Activated T-cell treated with anti-CD3 and anti-CD28 coated beads, Interleukin-2, amount 50 U/mL, for 48 hours (primary cell): ENCODE results near the gene FCHSD2.
"Not testable (repeated sequence)": the region's sequence is repeated elsewhere in the genome, so short reads cannot be mapped to it uniquely, and the experiment has no call there.

Experiments used
- DNase-seq, 2 experiments: peaks; one replicate each; pipeline ENCODE4 v3.0.0-alpha.2; 2020

FCHSD2 gene

DNA sequence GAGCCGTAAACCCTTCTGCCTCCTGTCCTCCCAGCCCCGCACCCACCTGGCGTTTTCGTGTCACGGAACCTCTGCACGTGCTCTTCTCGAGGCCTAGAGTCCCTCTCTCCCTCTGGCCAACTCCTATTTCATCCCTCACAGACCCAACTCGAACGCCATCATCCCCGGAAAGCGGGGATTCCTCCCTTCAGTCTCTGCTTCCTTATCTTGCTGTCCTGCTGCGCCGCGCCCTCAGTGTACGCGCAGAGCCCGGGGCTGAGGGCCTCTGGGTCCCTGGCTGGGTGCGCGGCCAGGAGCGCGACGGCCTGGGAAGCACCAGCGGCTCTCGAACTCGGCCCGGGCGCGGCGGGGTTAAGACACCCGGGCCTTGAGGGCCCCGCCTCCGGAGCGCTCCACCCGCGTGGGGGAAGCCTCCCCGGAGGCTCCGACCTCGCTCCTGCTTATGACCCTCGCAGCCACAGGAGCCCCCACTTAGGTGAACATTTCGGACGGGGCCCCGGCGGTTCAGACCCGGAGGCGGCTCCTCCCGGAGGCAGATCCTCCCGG, 328.3 kb downstream of the FCHSD2 start:
- no peak for DNase-seq

DNA sequence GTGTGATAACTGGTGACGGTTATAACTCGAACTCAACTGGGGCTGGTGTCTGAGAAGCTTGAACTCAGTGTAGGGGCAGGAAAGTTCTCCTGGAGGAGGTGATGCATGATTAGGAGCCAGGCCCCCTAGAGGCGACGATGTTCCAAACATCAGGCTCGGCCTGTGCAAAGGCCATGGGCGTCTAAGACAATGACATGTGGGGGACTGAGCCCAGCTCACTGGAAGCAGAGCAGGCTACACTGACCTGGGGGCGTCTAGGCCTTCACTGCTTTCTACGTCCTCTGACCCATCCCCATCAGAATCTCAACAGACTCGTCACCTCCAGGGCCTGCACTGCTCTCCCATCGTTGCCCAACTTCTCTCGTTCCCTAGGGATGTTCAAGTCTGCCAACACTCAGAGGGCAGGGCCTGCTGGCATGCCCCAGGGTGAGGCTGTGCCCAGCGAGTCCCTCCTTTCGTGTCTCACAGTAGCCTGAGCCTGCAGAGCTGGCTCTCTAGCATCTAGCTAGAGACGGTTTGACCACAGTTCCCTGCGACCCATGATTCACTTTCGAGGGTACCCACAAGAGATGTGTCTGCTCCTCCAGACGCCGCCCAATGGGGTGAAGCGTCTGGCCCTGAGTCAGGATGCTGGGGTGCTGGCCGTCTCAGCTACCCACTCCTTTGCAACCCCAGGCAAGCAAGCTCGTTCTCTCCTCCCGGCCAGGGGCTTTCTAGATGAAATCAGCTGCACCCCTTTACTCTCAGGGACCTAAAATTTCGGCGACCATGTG, 329.0 kb downstream of the FCHSD2 start:
- DNase-seq: peak; percentile 86 to 88

DNA sequence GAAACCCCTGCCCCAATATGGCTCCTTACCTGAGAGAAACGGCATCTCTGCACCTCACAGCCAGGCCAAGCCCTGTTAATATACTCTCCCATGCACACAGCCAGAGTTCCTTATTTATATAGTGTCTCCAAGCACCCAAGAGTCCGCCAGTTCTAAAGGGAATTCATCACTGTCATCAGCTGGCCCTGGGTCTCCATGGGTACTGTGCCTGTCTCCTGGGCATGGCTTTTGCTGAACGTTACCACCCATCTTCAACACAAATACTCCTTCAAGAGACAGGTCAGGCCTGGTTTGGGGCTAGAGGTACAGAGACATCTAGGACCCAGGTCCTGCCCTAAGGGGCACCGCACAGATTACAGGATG, 329.5 kb downstream of the FCHSD2 start:
- no peak for DNase-seq

DNA sequence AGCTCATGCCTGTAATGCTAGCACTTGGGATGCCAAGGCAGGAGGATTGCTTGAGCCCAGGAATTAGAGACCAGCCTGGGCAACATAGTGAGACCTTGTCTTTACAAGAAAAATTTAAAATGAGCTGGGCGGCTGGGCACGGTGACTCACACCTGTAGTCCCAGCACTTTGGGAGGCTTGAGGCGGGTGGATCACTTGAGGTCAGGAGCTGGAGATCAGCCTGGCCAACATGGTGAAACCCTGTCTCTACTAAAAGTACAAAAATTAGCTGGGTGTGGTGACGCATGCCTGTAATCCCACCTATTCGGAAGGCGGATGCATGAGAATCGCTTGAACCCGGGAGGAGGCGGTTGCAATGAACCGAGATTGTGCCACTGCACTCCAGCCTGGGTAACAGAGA, 330.4 kb downstream of the FCHSD2 start:
- DNase-seq: not testable (repeated sequence)

DNA sequence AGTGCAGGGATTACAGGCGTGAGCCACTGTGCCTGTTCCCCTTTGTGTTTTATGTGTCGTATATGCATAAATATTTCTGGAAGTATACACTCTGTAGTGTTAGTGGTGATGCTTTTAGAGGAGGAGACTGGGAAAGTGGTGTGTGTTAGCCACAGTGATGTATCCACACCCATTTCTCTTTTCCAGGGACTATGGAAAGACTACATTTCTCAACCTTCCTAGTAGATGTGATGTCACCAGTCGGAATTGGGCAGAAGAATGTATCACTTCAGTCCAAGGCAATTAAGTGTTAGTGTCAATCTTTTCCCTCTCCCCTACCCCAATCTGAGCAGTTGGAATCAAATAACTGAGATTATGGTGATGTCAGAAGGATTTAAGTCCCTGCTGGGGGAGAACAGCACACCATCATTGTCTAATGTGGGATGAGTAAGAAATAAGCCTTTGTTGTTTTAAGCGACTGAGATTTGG, 333.8 kb downstream of the FCHSD2 start:
- DNase-seq: no peak

DNA sequence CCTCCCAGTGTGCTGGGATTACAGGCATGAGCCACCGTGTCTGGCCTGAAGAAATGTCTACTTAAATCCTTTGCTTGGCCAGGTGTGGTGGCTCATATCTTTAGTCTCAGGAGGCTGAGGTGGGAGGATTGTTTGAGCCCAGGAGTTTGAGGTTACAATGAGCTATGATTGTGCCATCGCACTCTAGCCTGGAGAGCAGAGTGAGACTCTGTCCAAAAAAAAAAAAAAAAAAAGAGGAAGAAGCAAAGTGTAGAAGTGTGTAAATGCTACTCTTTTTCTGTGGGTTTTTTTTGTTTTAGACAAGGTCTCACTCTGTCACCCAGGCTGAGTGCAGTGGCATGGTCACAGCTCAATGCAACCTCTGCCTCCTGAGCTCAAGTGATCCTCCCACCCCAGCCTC, 334.3 kb downstream of the FCHSD2 start:
- DNase-seq: no peak

DNA sequence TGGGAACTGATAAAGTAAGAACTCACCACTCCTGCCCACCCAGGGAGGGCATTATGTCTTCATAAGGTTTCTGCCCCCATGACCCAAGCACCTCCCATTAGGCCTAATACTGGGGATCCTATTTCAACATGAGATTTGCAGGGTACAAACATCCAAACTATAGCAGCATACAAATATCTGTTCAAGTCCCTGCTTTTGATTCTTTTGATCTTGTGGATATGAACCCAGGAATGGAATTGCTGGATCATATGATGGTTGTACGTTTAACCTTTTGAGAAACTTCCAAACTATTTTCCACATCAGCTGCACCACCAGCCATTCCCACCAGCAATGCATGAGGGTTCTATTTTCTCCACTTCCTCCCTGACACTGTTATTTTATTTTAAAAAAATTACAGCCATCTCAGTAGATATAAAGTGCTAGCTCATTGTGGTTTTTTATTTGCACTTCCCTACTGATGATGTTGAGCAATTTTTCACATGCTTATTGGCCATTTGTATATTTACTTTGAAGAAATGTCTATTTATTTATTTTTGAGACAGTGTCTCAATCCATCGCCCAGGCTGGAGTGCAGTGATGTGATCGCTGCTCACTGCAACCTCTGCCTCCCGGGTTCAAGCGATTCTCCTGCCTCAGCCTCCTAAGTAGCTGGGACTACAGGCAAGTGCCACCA, 335.0 kb downstream of the FCHSD2 start:
- DNase-seq: no peak

DNA sequence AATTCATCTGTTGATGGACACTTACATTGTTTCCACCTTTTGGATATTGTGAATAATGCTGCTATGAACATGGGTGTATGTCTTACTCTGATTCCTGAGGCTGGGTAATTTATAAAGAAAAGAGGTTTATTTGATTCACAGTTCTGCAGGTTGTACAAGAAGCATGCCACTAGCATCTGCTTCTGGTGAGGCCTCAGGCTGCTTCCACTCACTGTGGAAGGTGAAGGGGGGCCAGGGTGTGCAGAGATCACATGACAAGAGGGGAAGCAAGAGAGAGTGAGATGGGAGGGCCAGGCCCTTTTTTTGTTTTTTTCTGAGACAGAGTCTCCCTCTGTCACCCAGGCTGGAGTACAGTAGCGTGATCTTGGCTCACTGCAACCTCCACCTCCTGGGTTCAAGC, 335.7 kb downstream of the FCHSD2 start:
- not testable (repeated sequence) for DNase-seq

DNA sequence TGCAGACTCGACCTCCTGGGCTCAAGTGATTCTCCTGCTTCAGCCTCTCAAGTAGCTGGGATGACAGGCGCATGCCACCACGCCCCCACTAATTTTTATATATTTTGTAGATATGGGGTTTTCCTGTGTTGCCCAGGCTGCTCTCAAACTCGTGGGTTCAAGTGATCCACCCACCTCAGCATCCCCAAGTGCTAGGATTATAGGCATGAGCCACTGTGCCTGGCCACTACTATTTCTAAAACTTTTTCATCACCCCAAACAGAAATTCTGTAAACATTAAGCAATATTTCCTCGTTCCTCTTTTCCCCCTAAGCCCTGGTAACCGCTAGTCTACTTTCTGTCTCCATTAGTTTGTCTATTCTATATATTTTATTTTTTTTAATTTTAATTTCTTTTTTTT, 336.9 kb downstream of the FCHSD2 start:
- no peak for DNase-seq

DNA sequence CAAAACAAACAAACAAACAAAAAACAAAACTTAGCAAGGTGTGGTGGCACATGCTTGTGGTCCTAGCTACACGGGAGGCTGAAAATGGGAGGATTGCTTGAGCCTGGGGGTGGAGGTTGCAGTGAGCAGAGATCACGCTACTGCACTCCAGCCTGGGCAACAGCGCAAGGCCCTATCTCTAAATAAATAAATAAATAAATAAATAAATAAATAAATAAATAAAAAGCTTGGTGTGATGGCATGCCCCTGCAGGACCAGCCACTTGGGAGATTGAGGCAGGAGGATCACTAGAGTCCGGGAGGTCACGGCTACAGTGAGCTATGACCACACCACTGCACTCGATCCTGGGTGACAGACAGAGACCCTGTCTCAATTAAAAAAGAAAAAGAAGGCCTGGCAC, 339.3 kb downstream of the FCHSD2 start:
- no peak for DNase-seq

DNA sequence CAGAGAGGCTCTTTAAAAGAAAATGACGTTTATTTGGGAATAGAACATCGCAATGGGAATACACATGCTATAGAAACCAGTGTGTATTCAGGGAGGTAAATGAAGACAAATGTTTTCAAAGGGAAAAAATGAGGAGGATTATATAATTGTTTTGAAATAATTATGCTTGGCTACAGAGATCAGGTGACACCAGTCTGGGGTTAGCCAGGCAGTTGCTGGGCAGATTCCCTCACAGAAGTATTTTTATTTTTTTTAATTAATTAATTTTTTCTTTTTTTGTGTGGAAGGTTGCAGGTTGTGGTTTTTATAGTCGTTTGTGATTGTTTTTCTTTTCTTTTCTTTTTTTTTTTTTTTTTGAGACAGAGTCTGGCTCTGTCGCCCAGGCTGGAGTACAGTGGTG, 342.7 kb downstream of the FCHSD2 start:
- DNase-seq: no peak

DNA sequence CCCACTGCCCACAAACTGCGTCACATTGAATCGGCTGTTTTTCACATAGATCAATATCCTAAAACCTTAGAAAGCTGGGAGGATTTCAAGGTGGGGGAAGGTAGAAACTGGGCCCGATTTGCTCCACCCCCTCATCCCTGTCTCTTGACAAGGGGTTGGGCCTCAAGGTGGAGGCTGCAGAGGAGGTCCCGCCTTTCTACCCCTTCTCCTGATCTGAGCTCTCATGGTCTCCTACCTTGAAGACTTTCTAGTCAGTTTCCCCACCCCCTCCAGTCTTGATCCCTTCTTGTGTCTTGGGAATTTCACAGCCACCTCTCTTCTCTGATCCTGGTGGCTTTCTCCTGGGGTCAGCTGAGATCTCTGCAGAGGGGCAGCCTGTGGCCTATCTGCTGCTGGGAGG, 343.8 kb downstream of the FCHSD2 start:
- DNase-seq: no peak

DNA sequence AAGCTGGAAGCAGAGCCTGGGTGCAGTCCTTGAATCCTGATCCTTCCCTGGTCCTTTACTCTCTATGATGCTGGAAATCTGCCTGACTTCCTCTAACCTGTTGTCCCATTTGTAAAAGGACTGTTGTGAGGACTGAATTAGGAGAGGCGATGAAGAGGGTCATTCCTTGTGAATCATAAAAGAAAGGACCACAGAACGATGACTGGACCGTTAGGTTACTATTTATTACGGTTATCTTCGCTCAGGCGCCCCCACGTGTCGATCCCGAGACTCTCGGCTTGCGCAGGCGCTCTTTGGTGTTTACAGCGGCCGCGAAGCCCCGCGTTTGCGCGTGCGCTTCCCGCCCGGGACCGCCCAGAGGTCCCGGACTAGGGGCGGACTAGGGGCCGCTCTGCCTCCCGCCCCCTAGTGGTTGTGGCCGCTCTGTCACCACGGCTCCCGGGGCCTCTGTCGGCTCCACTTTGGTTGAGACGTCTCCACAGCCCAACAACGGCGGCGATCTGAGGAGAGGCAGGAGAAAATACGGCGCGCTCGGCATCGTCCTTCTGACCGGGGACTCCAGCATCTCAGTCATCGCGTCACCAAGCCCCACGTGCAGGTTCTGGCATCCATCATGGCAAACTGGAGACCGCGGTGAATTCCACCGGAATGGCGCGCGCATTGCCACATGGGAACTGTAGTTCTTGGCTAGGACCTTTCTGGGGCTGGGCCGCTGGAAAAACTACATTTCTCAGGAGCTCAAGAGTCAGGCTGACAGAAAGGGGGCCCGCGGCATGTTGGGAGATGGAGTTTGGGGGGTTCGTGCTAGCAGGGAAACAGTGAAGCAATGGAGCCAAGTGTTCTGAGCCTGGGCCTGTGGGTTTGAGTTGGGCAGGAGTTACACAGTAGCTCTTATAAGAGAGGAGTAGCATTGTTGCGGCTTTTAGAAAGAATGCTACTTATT, 348.4 kb downstream of the FCHSD2 start, which contains the start of gene STARD10:
Gene STARD10, minus strand, starts transcription at position 623 of the 943 bp plus-strand sequence. CDS start 12,866 bp downstream, outside the sequence.
- peak; percentile 94 to 95 for DNase-seq

DNA sequence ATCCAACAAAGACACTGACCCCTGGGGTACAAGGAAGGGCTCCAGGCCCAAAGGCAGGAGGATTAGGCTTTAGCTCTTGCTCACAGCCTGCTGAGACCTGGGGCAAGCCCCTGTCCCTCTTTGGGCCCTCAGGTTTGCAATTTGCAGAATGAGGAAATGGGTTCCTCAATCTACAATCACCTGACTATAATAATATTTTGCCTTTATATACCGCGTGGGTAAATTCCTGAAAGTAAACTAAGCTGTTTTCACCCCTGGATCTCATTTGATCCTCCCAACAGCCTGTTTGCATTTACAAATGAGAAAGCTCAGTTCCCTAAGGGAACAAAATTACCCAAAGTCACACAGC, 349.1 kb downstream of the FCHSD2 start:
- peak in 1 of 2 experiments; percentile 28 for DNase-seq

DNA sequence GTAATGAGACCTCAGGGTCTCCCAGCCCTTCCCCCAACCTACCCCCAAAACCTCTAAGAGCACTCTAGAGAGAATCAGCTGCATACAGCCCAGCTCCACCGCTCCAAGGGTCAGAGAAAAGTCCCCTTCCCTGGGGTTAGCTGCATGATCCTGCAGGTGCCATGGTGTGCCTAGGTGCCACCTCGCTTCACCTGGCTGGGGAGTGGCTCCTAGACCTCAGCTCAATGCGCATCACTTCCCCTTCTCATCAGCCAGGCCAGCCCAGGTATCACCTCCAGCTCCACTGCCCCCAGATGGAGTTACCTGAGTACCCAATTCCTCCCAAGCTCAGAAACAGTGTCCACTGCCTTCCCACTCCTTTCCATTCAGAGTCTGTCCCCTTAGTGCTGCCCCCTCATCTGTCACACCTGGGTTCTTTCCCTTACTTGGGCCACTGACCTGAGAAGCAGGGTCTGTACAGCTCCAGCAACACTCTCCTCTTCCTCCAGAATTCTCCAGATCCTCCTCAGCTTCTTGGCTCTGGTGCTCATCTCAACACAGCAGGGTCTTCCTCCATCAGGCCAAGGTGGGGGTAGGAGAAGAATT, 349.6 kb downstream of the FCHSD2 start:
- DNase-seq: peak in 1 of 2 experiments; percentile 27

DNA sequence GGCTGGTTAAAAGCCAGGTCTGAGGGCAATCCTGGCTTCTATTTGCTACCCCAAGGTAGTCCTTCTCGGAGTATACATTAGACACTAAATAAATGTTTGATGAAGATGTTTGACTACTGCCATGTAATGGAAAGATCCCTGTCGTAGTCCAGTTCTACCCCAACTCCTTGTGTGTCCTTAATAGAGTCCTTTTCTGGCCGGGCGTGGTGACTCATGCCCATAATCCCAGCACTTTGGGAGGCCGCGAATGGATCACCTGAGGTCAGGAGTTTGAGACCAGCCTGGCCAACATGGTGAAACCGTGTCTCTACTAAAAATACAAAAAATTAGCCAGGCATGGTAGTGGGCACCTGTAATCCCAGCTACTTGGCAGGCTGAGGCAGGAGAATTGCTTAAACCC, 350.9 kb downstream of the FCHSD2 start:
- DNase-seq: not testable (repeated sequence)

DNA sequence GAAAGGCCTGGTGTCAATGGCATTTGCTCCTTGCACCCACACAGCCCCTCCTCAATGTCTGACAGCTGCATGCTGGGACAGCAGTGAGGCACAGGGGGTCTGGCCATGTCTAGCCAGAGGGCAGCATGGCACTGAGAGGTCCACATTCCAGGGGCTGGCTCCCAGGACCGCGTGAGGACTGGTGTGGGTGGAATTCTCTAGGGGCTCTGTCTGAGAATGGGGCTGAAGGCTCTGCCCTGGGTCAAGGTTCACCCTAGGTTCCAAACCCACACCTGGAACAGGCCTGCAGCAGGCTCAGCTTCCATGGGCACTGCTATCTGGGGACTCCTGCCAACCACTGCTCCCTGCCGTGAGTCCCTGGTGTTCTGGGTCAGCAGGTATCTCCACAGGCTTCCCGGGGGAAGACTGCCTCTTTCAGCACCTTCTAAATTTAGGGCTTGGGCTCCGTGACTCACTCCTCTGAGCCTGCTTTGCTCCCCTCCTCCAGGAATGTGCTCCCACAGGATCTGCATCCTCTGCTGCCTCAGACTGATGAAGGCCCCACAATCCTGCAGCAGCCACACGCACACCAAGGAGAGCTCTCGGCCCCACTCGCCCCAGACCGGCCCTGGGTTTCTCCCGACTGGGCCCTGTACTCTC, 352.5 kb downstream of the FCHSD2 start:
- no peak for DNase-seq

DNA sequence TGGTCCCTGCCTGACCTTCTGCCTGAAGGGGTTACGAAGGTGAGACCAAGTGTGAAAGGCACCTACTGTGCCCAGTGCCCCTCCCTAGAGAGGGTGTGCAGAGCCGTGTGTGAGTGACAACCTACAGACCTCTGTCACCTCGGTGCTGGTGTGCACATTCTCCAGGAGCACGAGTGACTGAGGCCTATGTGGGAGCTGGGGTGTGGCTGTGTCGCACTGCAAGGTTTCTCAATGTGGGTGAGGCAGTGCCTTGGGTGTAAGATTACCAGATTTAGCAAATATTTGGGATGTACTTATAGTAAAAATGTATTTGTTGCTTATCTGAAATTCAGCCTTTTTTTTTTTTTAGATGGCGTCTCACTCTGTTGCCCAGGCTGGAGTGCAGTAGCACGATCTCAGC, 353.9 kb downstream of the FCHSD2 start:
- no peak for DNase-seq

DNA sequence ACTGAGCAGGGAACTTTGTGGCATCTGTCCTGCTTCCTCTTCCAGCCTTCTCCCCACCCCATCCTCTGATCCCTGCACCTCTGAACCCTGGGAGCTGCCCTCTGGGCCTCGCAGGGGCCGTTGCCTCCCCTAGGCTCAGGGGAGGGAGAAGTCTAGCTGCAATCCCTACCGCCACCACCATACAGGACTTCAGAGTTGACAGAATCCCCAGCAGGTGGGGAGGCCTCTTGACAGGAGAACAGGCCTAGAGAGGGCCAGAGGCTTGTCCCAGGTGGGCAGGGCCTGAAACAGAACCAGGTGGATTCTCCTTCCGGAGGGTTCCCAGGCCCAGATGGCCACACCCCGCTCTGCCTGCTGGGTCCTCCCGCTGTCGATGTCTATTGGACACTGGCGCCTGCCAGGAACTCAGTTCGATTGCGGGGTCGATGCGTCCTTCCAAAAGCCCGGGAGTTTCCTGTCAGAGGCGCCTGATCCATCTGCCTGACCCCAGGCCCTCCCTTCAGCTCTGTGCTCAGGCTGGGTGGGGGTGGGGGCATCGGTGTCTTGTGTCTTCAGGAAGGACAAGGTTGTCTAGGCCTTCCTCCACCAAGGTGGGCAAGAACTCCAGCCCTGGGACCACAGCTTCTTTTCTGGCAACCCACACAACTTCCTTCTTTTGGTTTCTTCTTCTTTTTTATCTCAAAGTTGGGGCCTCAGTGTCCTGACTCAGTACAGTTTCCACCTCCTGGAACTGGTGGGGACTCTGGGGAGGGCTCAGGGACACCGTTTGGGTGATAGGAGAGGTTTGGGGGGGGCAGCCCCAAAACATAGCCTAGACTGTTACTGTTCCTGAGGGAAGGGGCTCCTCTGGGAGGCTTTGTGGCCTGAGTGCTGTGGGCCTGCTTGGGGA, 354.7 kb downstream of the FCHSD2 start:
- peak; percentile 37 to 51 for DNase-seq
